GM23338 (cell line): ENCODE data around the gene SGK1. TPM values are rescaled to one million over a fixed set of nuclear protein-coding genes. Genes with fewer than 3 reads are reported as not detected.
"Not testable (repeated sequence)": the region's sequence is repeated elsewhere in the genome, so short reads cannot be mapped to it uniquely, and the experiment has no call there.

Source experiments
- ATAC-seq: fragments of 200-7000 bp; cut with Tn5 transposase; 3 replicates; pipeline ENCODE4 v1.9.1; 2020
- DNase-seq: peaks from one replicate; pipeline ENCODE4 v3.0.0-alpha.2; 2015; ENCODE audit warnings: low spot score
- H2AFZ ChIP-seq: fragments of 200-600 bp; sonication (generic); 2 replicates; pipeline ENCODE4 v1.8.0; 2016; ENCODE audit warnings: antibody characterized with exemption, mild to moderate bottlenecking, moderate library complexity
- H3F3A ChIP-seq: fragments of 200-600 bp; sonication (generic); replicated peaks from 2 replicates; pipeline ENCODE4 v1.8.0; 2017; ENCODE audit warnings: antibody characterized with exemption, mixed run types, low read depth
- H3K27ac ChIP-seq: fragments of 200-600 bp; sonication (generic); 2 replicates; pipeline ENCODE4 v1.6.1; 2016; ENCODE audit warnings: low read depth
- H3K27me3 ChIP-seq: fragments of 200-600 bp; sonication (generic); 2 replicates; pipeline ENCODE4 v1.8.0; 2016; ENCODE audit warnings: mild to moderate bottlenecking, mixed run types, moderate library complexity; ENCODE audit not compliant: insufficient read depth
- H3K36me3 ChIP-seq: fragments of 200-600 bp; sonication (generic); 2 replicates; pipeline ENCODE4 v1.8.0; 2016; ENCODE audit warnings: mild to moderate bottlenecking; ENCODE audit not compliant: insufficient read depth
- H3K4me1 ChIP-seq: fragments of 200-600 bp; sonication (generic); 2 replicates; pipeline ENCODE4 v1.8.0; 2016; ENCODE audit warnings: mild to moderate bottlenecking, moderate library complexity; ENCODE audit not compliant: insufficient read depth
- H3K4me2 ChIP-seq: fragments of 200-600 bp; sonication (generic); 2 replicates; pipeline ENCODE4 v1.7.1; 2017; ENCODE audit warnings: mixed run types
- H3K4me3 ChIP-seq: fragments of 200-600 bp; sonication (generic); 2 replicates; pipeline ENCODE4 v1.6.1; 2016; ENCODE audit warnings: mixed run types
- H3K79me2 ChIP-seq: fragments of 200-600 bp; sonication (generic); replicated peaks from 2 replicates; pipeline ENCODE4 v1.8.0; 2017; ENCODE audit warnings: mild to moderate bottlenecking; ENCODE audit not compliant: insufficient read depth
- H3K9me2 ChIP-seq: fragments of 200-600 bp; sonication (generic); 2 replicates; pipeline ENCODE4 v1.8.0; 2017; ENCODE audit not compliant: insufficient read depth
- H4K20me1 ChIP-seq: fragments of 200-600 bp; sonication (generic); replicated peaks from 2 replicates; pipeline ENCODE4 v1.8.0; 2017; ENCODE audit warnings: mild to moderate bottlenecking; ENCODE audit not compliant: insufficient read depth
- H3K27ac Mint-ChIP-seq: 2 replicates; pipeline ENCODE4 v1.8.0; 2020; ENCODE audit warnings: inconsistent platforms, mild to moderate bottlenecking, moderate library complexity, mixed read lengths
- H3K27me3 Mint-ChIP-seq: 3 replicates; pipeline ENCODE4 v1.8.0; 2022; ENCODE audit warnings: low read depth, mild to moderate bottlenecking, moderate library complexity, mixed read lengths, inconsistent platforms; ENCODE audit not compliant: insufficient read depth, poor library complexity
- H3K36me3 Mint-ChIP-seq: 3 replicates; pipeline ENCODE4 v1.8.0; 2021; ENCODE audit warnings: low read depth, mild to moderate bottlenecking, inconsistent platforms, moderate library complexity, mixed read lengths
- H3K4me1 Mint-ChIP-seq: 3 replicates; pipeline ENCODE4 v1.8.0; 2020; ENCODE audit warnings: mild to moderate bottlenecking, inconsistent platforms, mixed read lengths
- H3K4me3 Mint-ChIP-seq: 3 replicates; pipeline ENCODE4 v1.8.0; 2021; ENCODE audit warnings: moderate library complexity, mild to moderate bottlenecking, inconsistent platforms, mixed read lengths
- H3K9me3 Mint-ChIP-seq: 3 replicates; pipeline ENCODE4 v1.8.0; 2020; ENCODE audit warnings: moderate library complexity, mild to moderate bottlenecking, inconsistent platforms, mixed read lengths
- CREB1 ChIP-seq: fragments of 250-450 bp; sonication (Bioruptor Pico); IDR thresholded peaks from 2 replicates; pipeline ENCODE4 v1.5.0; 2020; ENCODE audit warnings: low read depth, mild to moderate bottlenecking, moderate library complexity
- ETS1 ChIP-seq: IDR thresholded peaks from 2 replicates; pipeline ENCODE4 v1.6.1; 2016; ENCODE audit warnings: antibody characterized with exemption
- EZH2 ChIP-seq: fragments of 200-600 bp; sonication (generic); IDR thresholded peaks from one replicate; pipeline ENCODE4 v1.8.0; 2017; ENCODE audit warnings: antibody characterized with exemption, mild to moderate bottlenecking, low read depth; ENCODE audit not compliant: unreplicated experiment
- EZH2phosphoT487 ChIP-seq: fragments of 200-600 bp; sonication (generic); IDR thresholded peaks from one replicate; pipeline ENCODE4 v1.8.1; 2018; ENCODE audit warnings: antibody characterized with exemption; ENCODE audit not compliant: unreplicated experiment
- JUNB ChIP-seq: IDR thresholded peaks from one replicate; pipeline ENCODE4 v1.6.1; 2016; ENCODE audit warnings: antibody characterized with exemption; ENCODE audit not compliant: unreplicated experiment
- NANOG ChIP-seq: IDR thresholded peaks from 2 replicates; pipeline ENCODE4 v1.6.1; 2016; ENCODE audit warnings: antibody characterized with exemption, borderline replicate concordance
- POLR2AphosphoS5 ChIP-seq: IDR thresholded peaks from 2 replicates; pipeline ENCODE4 v1.6.1; 2016; ENCODE audit warnings: antibody characterized with exemption, low read depth
- REST ChIP-seq: IDR thresholded peaks from one replicate; pipeline ENCODE4 v1.6.1; 2018; ENCODE audit warnings: antibody characterized with exemption; ENCODE audit not compliant: unreplicated experiment
- STAT1 ChIP-seq: IDR thresholded peaks from one replicate; pipeline ENCODE4 v1.6.1; 2016; ENCODE audit warnings: antibody characterized with exemption; ENCODE audit not compliant: unreplicated experiment
- ZNF331 ChIP-seq: fragments of 250-450 bp; sonication (Bioruptor Pico); IDR thresholded peaks from 2 replicates; pipeline ENCODE4 v1.5.0; 2020; ENCODE audit warnings: low read depth, mild to moderate bottlenecking, moderate library complexity
- polyA plus RNA-seq: library from polyadenylated mRNA; unstranded; fragments of >200 nt; fragmentation: Nextera tagmentation; extraction: Ambion mirVana; gene quantifications from 2 replicates; pipeline ENCODE4 v1.2.1, GENCODE V29; 2016
- total RNA-seq: library from RNA; depleted of rRNA; stranded (reverse); fragments of >200 nt; shearing (Covaris generic); gene quantifications from 2 replicates; pipeline ENCODE4 v1.2.3, GENCODE V29; 2014
- TF ChIP-seq, protein P1 (sequence below), 2 experiments: fragments of 200-600 bp in 1 of 2; sonication (generic) in 1 of 2; conservative IDR thresholded peaks; 2 replicates each; pipeline versions ENCODE4 v1.5.1 to v1.6.1; 2016 to 2017; ENCODE audit warnings: antibody characterized with exemption in 2 of 2, low read depth in 2 of 2, mild to moderate bottlenecking in 2 of 2, moderate library complexity in 1 of 2

SGK1 gene
- total and polyA plus RNA-seq, 2 experiments from 2014 or later = 16.3 to 37.2 TPM

DNA sequence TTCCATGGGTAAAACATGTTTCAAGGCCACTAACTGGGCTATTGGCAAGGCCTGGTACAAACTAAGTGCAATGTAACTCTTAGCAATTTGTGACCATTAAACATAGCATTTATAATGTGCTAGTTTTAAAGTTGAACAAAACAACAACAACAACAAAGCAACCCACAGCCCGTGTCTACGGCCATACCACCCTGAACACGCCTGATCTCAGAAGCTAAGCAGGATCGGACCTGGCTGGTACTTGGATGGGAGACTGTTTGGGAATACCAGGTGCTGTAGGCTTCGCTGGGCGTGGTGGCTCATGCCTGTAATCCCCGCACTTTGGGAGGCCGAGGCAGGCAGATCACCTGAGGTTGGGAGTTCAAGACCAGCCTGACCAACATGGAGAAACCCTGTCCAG lies 61.0 kb downstream of the SGK1 start:
- Histone ChIP-seq H3K9me2 (no peaks in the 10 kb centered on the region), H3F3A (no peaks in the 10 kb centered on the region), H4K20me1 (no peaks in the 10 kb centered on the region), H3K4me3 (no peak overlapping the region), H3K4me2 (no peak overlapping the region), H3K36me3 (no peaks in the 10 kb centered on the region), H3K27me3 (no peaks in the 10 kb centered on the region), H2AFZ (no peak overlapping the region), H3K27ac (no peak overlapping the region), H3K4me1 (no peaks in the 10 kb centered on the region; the same call in 1 of the 2 replicates), H3K79me2 (no peaks in the 10 kb centered on the region)
- Mint-ChIP-seq H3K4me3 (no peak overlapping the region), H3K36me3 (no peaks in the 10 kb centered on the region), H3K4me1 (0 out of 3 replicates have a peak, but pooled peaks cover 3% of the 10 kb centered on the region), H3K27me3 (peaks cover 2% of the 10 kb centered on the region), H3K9me3 (no peaks in the 10 kb centered on the region), H3K27ac (no peak overlapping the region)
- TF ChIP-seq CREB1 (CRISPR knock-in tag) = no peak
- TF ChIP-seq ZNF331 = no peak
- TF ChIP-seq POLR2AphosphoS5 = no peak
- TF ChIP-seq, protein P1, sequence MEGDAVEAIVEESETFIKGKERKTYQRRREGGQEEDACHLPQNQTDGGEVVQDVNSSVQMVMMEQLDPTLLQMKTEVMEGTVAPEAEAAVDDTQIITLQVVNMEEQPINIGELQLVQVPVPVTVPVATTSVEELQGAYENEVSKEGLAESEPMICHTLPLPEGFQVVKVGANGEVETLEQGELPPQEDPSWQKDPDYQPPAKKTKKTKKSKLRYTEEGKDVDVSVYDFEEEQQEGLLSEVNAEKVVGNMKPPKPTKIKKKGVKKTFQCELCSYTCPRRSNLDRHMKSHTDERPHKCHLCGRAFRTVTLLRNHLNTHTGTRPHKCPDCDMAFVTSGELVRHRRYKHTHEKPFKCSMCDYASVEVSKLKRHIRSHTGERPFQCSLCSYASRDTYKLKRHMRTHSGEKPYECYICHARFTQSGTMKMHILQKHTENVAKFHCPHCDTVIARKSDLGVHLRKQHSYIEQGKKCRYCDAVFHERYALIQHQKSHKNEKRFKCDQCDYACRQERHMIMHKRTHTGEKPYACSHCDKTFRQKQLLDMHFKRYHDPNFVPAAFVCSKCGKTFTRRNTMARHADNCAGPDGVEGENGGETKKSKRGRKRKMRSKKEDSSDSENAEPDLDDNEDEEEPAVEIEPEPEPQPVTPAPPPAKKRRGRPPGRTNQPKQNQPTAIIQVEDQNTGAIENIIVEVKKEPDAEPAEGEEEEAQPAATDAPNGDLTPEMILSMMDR (conservative IDR thresholded peaks at IDR 0.05; ENCODE audit: low read depth in 2 of 2) = no peak
- no peak for ATAC-seq
- no peak for DNase-seq

- H3F3A ChIP-seq, H3K4me1 Mint-ChIP-seq, H3K4me3 Mint-ChIP-seq, ATAC-seq, H4K20me1 ChIP-seq, H3K36me3 ChIP-seq, H3K9me2 ChIP-seq, H3K9me3 Mint-ChIP-seq, H3K27ac Mint-ChIP-seq, DNase-seq, H3K27me3 ChIP-seq, H3K27ac ChIP-seq, H2AFZ ChIP-seq, H3K79me2 ChIP-seq, H3K4me2 ChIP-seq, H3K4me3 ChIP-seq, H3K4me1 ChIP-seq, H3K36me3 Mint-ChIP-seq, H3K27me3 Mint-ChIP-seq: not testable (repeated sequence)
Measured at GRCh38 chr6:134255280-134255679, 62.6 kb downstream of the SGK1 start.

DNA sequence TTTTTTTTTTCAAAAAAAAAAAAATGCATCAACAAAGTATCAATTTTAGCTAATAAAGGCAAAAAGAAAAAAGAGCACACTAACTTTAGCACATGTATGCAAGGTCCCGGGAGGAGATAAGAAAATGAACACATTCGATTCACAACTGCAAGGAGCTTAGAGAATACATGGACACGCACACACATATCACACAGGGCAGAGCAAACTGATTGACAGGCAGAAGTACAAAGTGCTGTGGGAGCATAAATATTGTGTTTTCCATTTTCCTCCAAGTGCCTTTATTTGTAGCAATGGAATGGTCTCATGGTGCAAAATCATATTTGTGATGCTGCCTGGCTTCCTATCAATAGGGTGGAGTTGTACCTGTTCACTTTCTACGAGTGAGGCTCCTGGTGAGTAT lies 63.8 kb downstream of the SGK1 start:
- Histone ChIP-seq H3K4me2 (no peak overlapping the region), H4K20me1 (no peaks in the 10 kb centered on the region), H3K36me3 (no peaks in the 10 kb centered on the region), H3K27ac (no peak overlapping the region), H3K4me1 (no peaks in the 10 kb centered on the region; the same call in 1 of the 2 replicates), H3K27me3 (no peaks in the 10 kb centered on the region), H3F3A (no peaks in the 10 kb centered on the region), H3K9me2 (no peaks in the 10 kb centered on the region), H3K79me2 (no peaks in the 10 kb centered on the region), H3K4me3 (no peak overlapping the region), H2AFZ (no peak overlapping the region)
- no peak overlapping the region for H3K4me3 Mint-ChIP-seq
- no peaks in the 10 kb centered on the region for H3K9me3 Mint-ChIP-seq
- no peak for ATAC-seq
- no peak overlapping the region for H3K27ac Mint-ChIP-seq
- peaks cover 6% of the 10 kb centered on the region; the same call in 2 of the 3 replicates for H3K4me1 Mint-ChIP-seq
- DNase-seq = no peak
- H3K27me3 Mint-ChIP-seq = peaks cover 2% of the 10 kb centered on the region
- H3K36me3 Mint-ChIP-seq = no peaks in the 10 kb centered on the region
- TF ChIP-seq ETS1 (no peak), NANOG (no peak), STAT1 (no peak), EZH2phosphoT487 (no peak), REST (no peak), EZH2 (no peak), JUNB (no peak)
- TF ChIP-seq, protein P1 (conservative IDR thresholded peaks at IDR 0.05; ENCODE audit: low read depth in 2 of 2) = no peak
